Natural killer cell (primary cell): Measurements from ENCODE around the gene RIMS4. TPM values are rescaled to one million over a fixed set of nuclear protein-coding genes. Genes with fewer than 3 reads are reported as not detected.
A peak's percentile ranks its signal among the peaks of the same experiment; 100 is the strongest.

ENCODE experiments used
- ATAC-seq, 3 donors: fragments of 150-1000 bp in 2 of 3; fragments of 200-7000 bp in 1 of 3; cut with Tn5 transposase; 1 replicate in 1 of 3; 2 replicates in 2 of 3; pipeline ENCODE4 v1.10.0; 2021; ENCODE audit warnings: mild to moderate bottlenecking in 2 of 3, moderate library complexity in 2 of 3
- DNase-seq, 2 donors: peaks; one replicate each; pipeline versions ENCODE4 v3.0.0 to v3.0.0-alpha.2; 2013 to 2021; ENCODE audit warnings: mixed read lengths in 1 of 2
- H3K27ac ChIP-seq: one replicate; pipeline ENCODE4 v1.5.1; 2013; ENCODE audit warnings: mild to moderate bottlenecking, low read length
- H3K27me3 ChIP-seq: one replicate; pipeline ENCODE4 v1.6.1; 2013; ENCODE audit warnings: low read length; ENCODE audit not compliant: control insufficient read depth, insufficient read depth
- H3K36me3 ChIP-seq: one replicate; pipeline ENCODE4 v1.6.1; 2013; ENCODE audit warnings: low read length; ENCODE audit not compliant: control insufficient read depth, insufficient read depth
- H3K4me1 ChIP-seq: one replicate; pipeline ENCODE4 v1.6.1; 2013; ENCODE audit warnings: low read length; ENCODE audit not compliant: control insufficient read depth, insufficient read depth
- H3K4me3 ChIP-seq: one replicate; pipeline ENCODE4 v1.5.1; 2013; ENCODE audit warnings: low read length
- H3K9me3 ChIP-seq: one replicate; pipeline ENCODE4 v1.6.1; 2013; ENCODE audit warnings: low read length; ENCODE audit not compliant: control insufficient read depth, insufficient read depth
- H3K27ac Mint-ChIP-seq, 2 donors: one replicate each; pipeline ENCODE4 v1.8.0; 2022; ENCODE audit warnings: mild to moderate bottlenecking in 2 of 2, mixed read lengths in 2 of 2, moderate library complexity in 1 of 2
- H3K27me3 Mint-ChIP-seq, 2 donors: one replicate each; pipeline ENCODE4 v1.8.0; 2022; ENCODE audit warnings: low read depth in 2 of 2, mixed read lengths in 2 of 2
- H3K36me3 Mint-ChIP-seq: one replicate; pipeline ENCODE4 v1.8.0; 2022; ENCODE audit warnings: mixed read lengths
- H3K4me1 Mint-ChIP-seq, 2 donors: one replicate each; pipeline ENCODE4 v1.8.0; 2022; ENCODE audit warnings: mixed read lengths in 2 of 2
- H3K4me3 Mint-ChIP-seq: one replicate; pipeline ENCODE4 v1.8.0; 2022; ENCODE audit warnings: mild to moderate bottlenecking, moderate library complexity, mixed read lengths
- H3K9me3 Mint-ChIP-seq, 2 donors: one replicate each; pipeline ENCODE4 v1.8.0; 2022; ENCODE audit warnings: mixed read lengths in 2 of 2
- CTCF ChIP-seq: fragments of 200-600 bp; IDR thresholded peaks from one replicate; pipeline ENCODE4 v1.8.0; 2022; ENCODE audit warnings: antibody characterized with exemption
- WGBS: methylation state at CpG from one replicate; pipeline ENCODE4 v1.1.7; 2013; ENCODE audit warnings: missing lambda C conversion rate; ENCODE audit not compliant: insufficient coverage; 5-methylcytosine and 5-hydroxymethylcytosine counted together
- intact Hi-C: fragments of 100-400 bp; cut with micrococcal nuclease; formaldehyde crosslinking; loops from one replicate; pipeline ENCODE4 v1.14.2; 2022
- total RNA-seq, 4 donors: library from RNA; stranded (reverse); fragments of 120-200 nt in 1 of 4; gene quantifications; one replicate each; pipeline versions ENCODE4 v1.2.3 to v1.2.4, GENCODE V29; 2013 to 2022

Gene RIMS4
- total RNA-seq, 3 donors from 2014 or later (not counting 1 experiment from before 2014, with no cell fraction given), result not detected

- Histone ChIP-seq H3K36me3 (no peaks in the 10 kb centered on the region), H3K4me1 (peaks cover 4% of the 10 kb centered on the region), H3K9me3 (no peaks in the 10 kb centered on the region), H3K4me3 (no peak overlapping the region), H3K27me3 (no peaks in the 10 kb centered on the region), H3K27ac (no peak overlapping the region)
- peak overlapping the region; percentile 83 for H3K4me3 Mint-ChIP-seq
- H3K27ac Mint-ChIP-seq, result peak overlapping the region; percentile 54 to 79
- ATAC-seq (peak in 2 of 3 donors; percentile 69 to 78), DNase-seq (peak in 1 of 2 donors; percentile 73)
- WGBS, result 51% methylated on average over 6 of the region's 6 CpGs
- intact Hi-C loops, result loop anchor here (5.0 kb wide), 1 partner anchor 519 kb away; no protein-coding TSS in a partner anchor
- peaks cover 0 to 4% of the 10 kb centered on the region in 2 donors for H3K27me3 Mint-ChIP-seq
- no peaks in the 10 kb centered on the region for H3K36me3 Mint-ChIP-seq
- no peaks in the 10 kb centered on the region for H3K9me3 Mint-ChIP-seq
- no peak for TF ChIP-seq CTCF
- peaks cover 12 to 20% of the 10 kb centered on the region in 2 donors for H3K4me1 Mint-ChIP-seq
These were observed 74.0 kb downstream of the RIMS4 start for GRCh38 chr20:44736170-44737021.

GRCh38 chr20:44735816-44736169, 74.6 kb downstream of the RIMS4 start:
- intact Hi-C loops, result loop anchor here (5.0 kb wide), 1 partner anchor 518 kb away; no protein-coding TSS in a partner anchor
- TF ChIP-seq CTCF, result no peak

GRCh38 chr20:44734938-44735337, 75.4 kb downstream of the RIMS4 start:
- peaks cover 12 to 20% of the 10 kb centered on the region in 2 donors for H3K4me1 Mint-ChIP-seq
- no peaks in the 10 kb centered on the region for H3K27me3 ChIP-seq
- no peak overlapping the region for H3K27ac Mint-ChIP-seq
- WGBS, result 86% methylated on average over 3 of the region's 3 CpGs
- no peak for ATAC-seq
- intact Hi-C loops, result loop anchor here (5.0 kb wide), 1 partner anchor 518 kb away; no protein-coding TSS in a partner anchor
- H3K9me3 Mint-ChIP-seq, result no peaks in the 10 kb centered on the region
- no peak for TF ChIP-seq CTCF
- H3K9me3 ChIP-seq, result no peaks in the 10 kb centered on the region
- H3K27me3 Mint-ChIP-seq, result peaks cover 0 to 4% of the 10 kb centered on the region in 2 donors
- H3K4me1 ChIP-seq, result peaks cover 4% of the 10 kb centered on the region
- no peaks in the 10 kb centered on the region for H3K36me3 Mint-ChIP-seq
- H3K36me3 ChIP-seq, result no peaks in the 10 kb centered on the region
- no peak overlapping the region for H3K4me3 Mint-ChIP-seq
- no peak for DNase-seq
- H3K4me3 ChIP-seq, result no peak overlapping the region
- H3K27ac ChIP-seq, result no peak overlapping the region

More at GRCh38 chr20:44735816-44736169, 74.6 kb downstream of the RIMS4 start:
- 94% methylated on average over 3 of the region's 4 CpGs for WGBS
- DNase-seq (no peak), ATAC-seq (no peak)
- Histone ChIP-seq H3K9me3 (no peaks in the 10 kb centered on the region), H3K36me3 (no peaks in the 10 kb centered on the region), H3K27ac (no peak overlapping the region), H3K4me1 (peaks cover 4% of the 10 kb centered on the region), H3K4me3 (no peak overlapping the region), H3K27me3 (no peaks in the 10 kb centered on the region)
- H3K27ac Mint-ChIP-seq, result peak overlapping the region; percentile 54 to 79
- H3K9me3 Mint-ChIP-seq, result no peaks in the 10 kb centered on the region
- peaks cover 12 to 20% of the 10 kb centered on the region in 2 donors for H3K4me1 Mint-ChIP-seq
- H3K4me3 Mint-ChIP-seq, result peak overlapping the region; percentile 83
- H3K36me3 Mint-ChIP-seq, result no peaks in the 10 kb centered on the region
- peaks cover 0 to 4% of the 10 kb centered on the region in 2 donors for H3K27me3 Mint-ChIP-seq
